PC-3 (cell line): ENCODE data around the gene IL1R1. TPM values are rescaled to one million over a fixed set of nuclear protein-coding genes. Genes with fewer than 3 reads are reported as not detected.

Source experiments
- ATAC-seq: fragments of 200-7000 bp; cut with Tn5 transposase; 2 replicates; pipeline ENCODE4 v1.9.1; 2020; ENCODE audit warnings: mild to moderate bottlenecking, moderate library complexity
- BruUV-seq: library from RNA; stranded (reverse); fragments of 400-500 nt; replicated peaks from 2 replicates; lab custom pipeline; 2021; lab: Mats Ljungman, UMichigan
- CTCF ChIA-PET: fragments of 300-600 bp; sonication (Branson Sonifier 250); formaldehyde crosslinking; loops from one replicate; lab custom pipeline; 2022; ENCODE audit warnings: antibody characterized with exemption; lab: Charles Lee
- POLR2A ChIA-PET: fragments of 300-600 bp; sonication (Branson Sonifier 250); formaldehyde crosslinking; loops from one replicate; lab custom pipeline; 2022; ENCODE audit warnings: antibody characterized with exemption; ENCODE audit not compliant: unreplicated experiment; lab: Charles Lee
- DNase-seq: peaks from one replicate; pipeline ENCODE4 v3.0.0-alpha.2; 2015
- H2AFZ ChIP-seq: fragments of 300-600 bp; sonication (generic); 2 replicates; pipeline ENCODE4 v1.6.0; 2016; ENCODE audit warnings: antibody characterized with exemption, low read length
- H3F3A ChIP-seq: fragments of 300-600 bp; sonication (generic); one replicate; pipeline ENCODE4 v1.6.0; 2017; ENCODE audit warnings: antibody characterized with exemption, low read length, control low read depth, mild to moderate bottlenecking; ENCODE audit not compliant: unreplicated experiment
- H3K27ac ChIP-seq: fragments of 300-600 bp; sonication (generic); 2 replicates; pipeline ENCODE4 v1.5.1; 2016; ENCODE audit warnings: mild to moderate bottlenecking, low read length
- H3K27me3 ChIP-seq: fragments of 300-600 bp; sonication (generic); 2 replicates; pipeline ENCODE4 v1.6.1; 2016; ENCODE audit warnings: low read length, mixed read lengths
- H3K36me3 ChIP-seq: fragments of 300-600 bp; sonication (generic); 2 replicates; pipeline ENCODE4 v1.6.1; 2016; ENCODE audit warnings: low read depth, mixed run types, low read length, mixed read lengths
- H3K4me1 ChIP-seq: fragments of 300-600 bp; sonication (generic); 2 replicates; pipeline ENCODE4 v1.5.1; 2016; ENCODE audit warnings: low read length; ENCODE audit not compliant: insufficient read depth
- H3K4me2 ChIP-seq: fragments of 300-600 bp; sonication (generic); 2 replicates; pipeline ENCODE4 v1.6.0; 2016; ENCODE audit warnings: low read length
- H3K4me3 ChIP-seq: fragments of 300-600 bp; sonication (generic); 2 replicates; pipeline ENCODE4 v1.5.1; 2016; ENCODE audit warnings: mild to moderate bottlenecking, low read length, mixed read lengths
- H3K79me2 ChIP-seq: fragments of 300-600 bp; sonication (generic); 2 replicates; pipeline ENCODE4 v1.6.1; 2017; ENCODE audit warnings: low read length, mixed read lengths
- H3K9ac ChIP-seq: fragments of 300-600 bp; sonication (generic); 2 replicates; pipeline ENCODE4 v1.6.0; 2016; ENCODE audit warnings: mild to moderate bottlenecking, low read length
- H3K9me2 ChIP-seq: fragments of 300-600 bp; sonication (generic); replicated peaks from 2 replicates; pipeline ENCODE4 v1.6.1; 2016; ENCODE audit warnings: mixed run types, low read length, mixed read lengths
- H3K9me3 ChIP-seq: fragments of 300-600 bp; sonication (generic); 2 replicates; pipeline ENCODE4 v1.6.1; 2016; ENCODE audit warnings: low read length, mixed read lengths
- H4K20me1 ChIP-seq: fragments of 300-600 bp; sonication (generic); 2 replicates; pipeline ENCODE4 v1.6.1; 2016; ENCODE audit warnings: low read length, mixed read lengths
- EZH2 ChIP-seq: fragments of 300-600 bp; sonication (generic); IDR thresholded peaks from one replicate; pipeline ENCODE4 v1.6.1; 2017; ENCODE audit warnings: antibody characterized with exemption, mild to moderate bottlenecking, low read length; ENCODE audit not compliant: unreplicated experiment
- EZH2phosphoT487 ChIP-seq: fragments of 300-600 bp; sonication (generic); IDR thresholded peaks from 2 replicates; pipeline ENCODE4 v1.6.1; 2018; ENCODE audit warnings: mild to moderate bottlenecking, antibody characterized with exemption, low read length, borderline replicate concordance
- intact Hi-C: fragments of 100-400 bp; cut with micrococcal nuclease; formaldehyde crosslinking; loops from 2 replicates; pipeline ENCODE4 v1.9.0; 2023
- total RNA-seq: library from RNA; depleted of rRNA; stranded (reverse); fragments of >200 nt; gene quantifications from 2 replicates; pipeline ENCODE4 v1.2.3, GENCODE V29; 2014
- TF ChIP-seq, protein P1 (sequence below): fragments of 300-600 bp; sonication (generic); conservative IDR thresholded peaks from 2 replicates; pipeline ENCODE4 v1.5.1; 2017; ENCODE audit warnings: antibody characterized with exemption, low read depth, mild to moderate bottlenecking, low read length

Gene IL1R1
- total RNA-seq, 1 experiment from 2014 or later, result 0.69 TPM

DNA sequence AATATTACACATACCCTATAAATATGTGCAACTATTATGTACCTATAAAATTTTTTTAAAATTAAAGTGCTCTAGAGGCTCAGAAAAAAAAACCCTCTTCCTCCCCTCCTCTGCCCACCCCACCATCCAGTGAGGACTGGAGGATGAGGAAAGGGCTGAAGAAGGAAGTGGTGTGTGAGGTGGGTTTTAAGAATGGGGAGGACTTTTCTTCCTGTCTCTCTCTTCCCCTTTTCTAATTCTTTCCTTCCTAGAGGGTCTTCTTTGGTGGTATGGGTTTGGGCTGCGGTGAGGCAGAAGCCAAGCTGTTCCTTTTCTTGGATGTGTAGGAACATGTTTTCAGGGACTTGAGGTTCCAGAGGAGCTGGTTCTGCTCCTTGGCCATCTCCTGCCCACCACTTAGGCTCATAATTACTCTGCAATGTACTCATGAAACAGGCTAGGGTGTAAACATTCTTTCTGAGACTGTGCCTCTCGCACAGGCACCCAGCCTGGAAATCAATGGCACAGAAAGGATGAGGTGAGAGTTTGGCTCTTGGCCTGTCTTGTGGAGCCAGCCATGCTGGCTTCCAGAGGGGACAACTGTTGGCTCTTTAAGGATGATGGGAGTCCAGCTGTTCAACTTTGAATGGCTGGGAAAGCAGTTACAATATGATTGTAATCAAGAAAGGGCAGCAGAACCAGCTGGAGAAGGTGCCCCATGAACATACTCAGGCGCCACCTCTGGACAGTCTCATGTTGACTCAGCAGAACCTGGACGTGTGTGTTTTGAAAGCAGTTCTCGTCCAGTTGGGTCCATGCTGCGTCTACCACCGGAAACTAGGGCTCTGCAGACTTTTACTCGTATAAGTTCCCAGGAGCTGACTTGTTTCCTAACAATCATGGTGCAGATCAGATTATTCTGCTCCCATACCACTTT lies 82.5 kb downstream of the IL1R1 start:
- Histone ChIP-seq H3K27ac (no peak overlapping the region), H3K4me1 (peaks cover 31% of the 10 kb centered on the region), H3K27me3 (no peaks in the 10 kb centered on the region), H3K36me3 (no peaks in the 10 kb centered on the region), H3K4me3 (no peak overlapping the region), H3K4me2 (no peak overlapping the region), H3K9me2 (no peaks in the 10 kb centered on the region), H2AFZ (no peak overlapping the region), H3K9me3 (no peaks in the 10 kb centered on the region), H3K79me2 (no peaks in the 10 kb centered on the region), H3F3A (no peaks in the 10 kb centered on the region), H3K9ac (no peak overlapping the region), H4K20me1 (no peaks in the 10 kb centered on the region)
- no TSS peak for BruUV-seq
- intact Hi-C loops, result no loop called here
- ATAC-seq (no peak), DNase-seq (no peak)
- ChIA-PET CTCF (no interaction called here), POLR2A (no interaction called here)
- TF ChIP-seq, protein P1, sequence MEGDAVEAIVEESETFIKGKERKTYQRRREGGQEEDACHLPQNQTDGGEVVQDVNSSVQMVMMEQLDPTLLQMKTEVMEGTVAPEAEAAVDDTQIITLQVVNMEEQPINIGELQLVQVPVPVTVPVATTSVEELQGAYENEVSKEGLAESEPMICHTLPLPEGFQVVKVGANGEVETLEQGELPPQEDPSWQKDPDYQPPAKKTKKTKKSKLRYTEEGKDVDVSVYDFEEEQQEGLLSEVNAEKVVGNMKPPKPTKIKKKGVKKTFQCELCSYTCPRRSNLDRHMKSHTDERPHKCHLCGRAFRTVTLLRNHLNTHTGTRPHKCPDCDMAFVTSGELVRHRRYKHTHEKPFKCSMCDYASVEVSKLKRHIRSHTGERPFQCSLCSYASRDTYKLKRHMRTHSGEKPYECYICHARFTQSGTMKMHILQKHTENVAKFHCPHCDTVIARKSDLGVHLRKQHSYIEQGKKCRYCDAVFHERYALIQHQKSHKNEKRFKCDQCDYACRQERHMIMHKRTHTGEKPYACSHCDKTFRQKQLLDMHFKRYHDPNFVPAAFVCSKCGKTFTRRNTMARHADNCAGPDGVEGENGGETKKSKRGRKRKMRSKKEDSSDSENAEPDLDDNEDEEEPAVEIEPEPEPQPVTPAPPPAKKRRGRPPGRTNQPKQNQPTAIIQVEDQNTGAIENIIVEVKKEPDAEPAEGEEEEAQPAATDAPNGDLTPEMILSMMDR, result 0 out of 2 replicates have a peak, but pooled peaks have one; percentile 14
- TF ChIP-seq EZH2phosphoT487, result no peak

GRCh38 chr2:102226171-102226570 lies 83.6 kb downstream of the IL1R1 start:
- TF ChIP-seq EZH2 (no peak), EZH2phosphoT487 (no peak)
- TF ChIP-seq, protein P1, result no peak
- H3K9me2 ChIP-seq, result no peaks in the 10 kb centered on the region
- no peak overlapping the region for H3K4me2 ChIP-seq
- H3K4me1 ChIP-seq, result peaks cover 31% of the 10 kb centered on the region
- no TSS peak for BruUV-seq
- peak overlapping the region; percentile 84 for H3K9ac ChIP-seq
- H3K9me3 ChIP-seq, result no peaks in the 10 kb centered on the region
- H2AFZ ChIP-seq, result 0 out of 2 replicates have a peak overlapping the region, but pooled peaks have one; percentile 1
- ChIA-PET CTCF (no interaction called here), POLR2A (no interaction called here)
- no peaks in the 10 kb centered on the region for H3F3A ChIP-seq
- ATAC-seq, result no peak
- peak overlapping the region; percentile 97 for H3K27ac ChIP-seq
- H3K4me3 ChIP-seq, result no peak overlapping the region
- DNase-seq, result no peak
- intact Hi-C loops, result no loop called here
- H3K36me3 ChIP-seq, result no peaks in the 10 kb centered on the region
- no peaks in the 10 kb centered on the region for H3K79me2 ChIP-seq
- H4K20me1 ChIP-seq, result no peaks in the 10 kb centered on the region
- no peaks in the 10 kb centered on the region for H3K27me3 ChIP-seq
